Fibroblast of pulmonary artery (primary cell): Measurements from ENCODE around the gene MYL7.

Experiments used
- DNase-seq: peaks from one replicate; pipeline ENCODE4 v3.0.0-alpha.2; 2010; ENCODE audit warnings: low read depth
- H3K4me3 ChIP-seq: replicated peaks from 2 replicates; pipeline ENCODE4 v1.5.1; 2011; ENCODE audit warnings: low read depth, mild to moderate bottlenecking, control low read depth, low read length, moderate library complexity
- TF ChIP-seq, protein P1 (sequence below): IDR thresholded peaks from 2 replicates; pipeline ENCODE4 v1.5.1; 2011; ENCODE audit warnings: mild to moderate bottlenecking, control low read depth, low read length, inconsistent platforms; ENCODE audit errors: missing control alignments

The MYL7 gene

DNA sequence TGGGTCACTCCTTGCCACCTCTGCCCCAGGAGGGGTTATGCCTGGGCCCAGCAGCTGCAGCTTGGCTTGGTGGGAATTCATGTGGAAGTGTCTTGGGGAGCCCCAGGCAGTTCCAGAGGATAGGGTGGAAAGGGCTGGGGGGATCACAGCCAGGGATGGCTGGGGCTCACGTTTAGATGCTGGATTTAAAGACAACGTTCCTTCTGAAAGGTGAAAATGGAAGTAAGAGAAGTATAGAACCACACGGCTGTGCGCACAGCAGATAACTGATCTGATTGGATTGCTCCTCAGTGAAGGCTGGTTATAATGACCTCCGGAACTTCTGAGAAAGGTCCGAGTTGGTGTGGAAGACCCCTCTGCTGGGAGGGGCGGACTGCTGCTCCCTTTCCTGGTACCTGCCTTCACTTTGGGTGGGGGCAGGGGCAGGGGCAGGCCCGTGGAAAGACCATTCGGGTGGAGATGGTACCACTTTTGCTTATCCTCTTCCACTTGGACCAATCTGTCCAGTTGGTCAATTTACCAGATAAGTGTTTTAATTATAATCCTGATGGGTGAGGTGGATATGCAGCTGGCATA is 7.9 kb upstream of the MYL7 start:
- no peak overlapping the region for H3K4me3 ChIP-seq
- TF ChIP-seq, protein P1, sequence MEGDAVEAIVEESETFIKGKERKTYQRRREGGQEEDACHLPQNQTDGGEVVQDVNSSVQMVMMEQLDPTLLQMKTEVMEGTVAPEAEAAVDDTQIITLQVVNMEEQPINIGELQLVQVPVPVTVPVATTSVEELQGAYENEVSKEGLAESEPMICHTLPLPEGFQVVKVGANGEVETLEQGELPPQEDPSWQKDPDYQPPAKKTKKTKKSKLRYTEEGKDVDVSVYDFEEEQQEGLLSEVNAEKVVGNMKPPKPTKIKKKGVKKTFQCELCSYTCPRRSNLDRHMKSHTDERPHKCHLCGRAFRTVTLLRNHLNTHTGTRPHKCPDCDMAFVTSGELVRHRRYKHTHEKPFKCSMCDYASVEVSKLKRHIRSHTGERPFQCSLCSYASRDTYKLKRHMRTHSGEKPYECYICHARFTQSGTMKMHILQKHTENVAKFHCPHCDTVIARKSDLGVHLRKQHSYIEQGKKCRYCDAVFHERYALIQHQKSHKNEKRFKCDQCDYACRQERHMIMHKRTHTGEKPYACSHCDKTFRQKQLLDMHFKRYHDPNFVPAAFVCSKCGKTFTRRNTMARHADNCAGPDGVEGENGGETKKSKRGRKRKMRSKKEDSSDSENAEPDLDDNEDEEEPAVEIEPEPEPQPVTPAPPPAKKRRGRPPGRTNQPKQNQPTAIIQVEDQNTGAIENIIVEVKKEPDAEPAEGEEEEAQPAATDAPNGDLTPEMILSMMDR = no peak
- no peak for DNase-seq

DNA sequence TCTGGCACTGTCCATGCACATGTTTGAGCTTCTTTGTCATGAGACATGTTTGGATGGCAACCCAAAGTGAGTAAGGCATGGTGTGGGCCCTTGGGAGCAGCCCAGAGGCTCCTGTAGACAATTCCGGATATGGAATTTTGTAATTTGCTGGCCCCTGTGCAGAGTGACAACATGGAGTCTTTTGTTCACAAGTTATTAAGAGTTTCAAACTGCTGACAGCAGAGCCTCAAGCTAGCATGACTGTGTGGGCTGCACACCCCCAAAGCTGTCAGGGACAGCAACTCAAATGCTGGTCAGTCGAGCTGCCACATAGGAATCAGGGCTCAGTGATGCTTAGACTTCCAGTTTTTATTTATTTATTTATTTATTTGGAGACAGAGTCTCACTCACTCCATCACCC is 7.0 kb upstream of the MYL7 start:
- TF ChIP-seq, protein P1 = no peak
- H3K4me3 ChIP-seq = no peak overlapping the region
- DNase-seq = no peak

DNA sequence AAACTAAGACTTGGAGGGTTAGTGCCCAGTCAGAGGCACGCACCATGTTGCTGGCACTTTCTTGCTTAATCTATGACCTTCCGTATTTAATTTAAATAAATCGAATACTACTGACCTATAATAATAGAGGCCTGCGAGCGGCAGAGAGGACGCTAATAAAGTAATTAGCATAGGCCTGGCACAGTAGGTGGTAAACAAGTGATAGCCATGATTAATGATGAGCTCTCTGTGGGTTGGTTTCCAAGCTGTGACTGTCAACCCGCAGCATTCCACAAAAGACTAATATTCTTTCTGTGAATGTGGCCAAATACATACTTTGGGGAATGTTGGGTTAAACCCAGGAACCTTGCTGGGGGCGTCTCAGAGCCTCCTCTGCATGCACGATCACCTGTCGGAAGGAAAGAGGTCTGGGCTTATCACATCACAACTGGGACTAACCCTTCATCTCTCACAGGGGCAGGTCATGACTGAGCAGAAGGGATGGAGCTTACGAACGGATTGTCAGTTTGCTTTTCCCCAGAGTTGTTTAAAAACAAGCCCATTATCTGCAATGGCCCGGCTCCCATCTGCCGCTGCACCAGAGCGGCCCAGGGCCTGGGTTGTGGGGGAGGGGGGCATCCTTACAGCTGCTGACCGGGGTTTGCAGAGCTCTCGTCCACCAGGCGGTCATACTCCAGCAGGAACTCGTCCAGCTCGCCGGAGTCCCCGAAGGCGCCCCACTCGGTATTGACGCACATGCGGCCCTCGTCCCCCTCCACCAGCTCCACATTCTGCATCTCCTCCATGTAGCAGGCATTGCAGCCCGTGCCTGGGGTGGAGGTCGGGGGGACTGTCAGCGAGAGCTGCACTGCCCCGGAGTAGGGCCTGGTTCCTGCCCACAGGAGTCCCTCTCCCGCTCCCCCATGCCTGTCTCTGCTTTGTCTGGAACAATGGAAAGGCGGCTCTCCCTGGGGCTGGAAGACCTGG is 6.2 kb upstream of the MYL7 start:
- no peak overlapping the region for H3K4me3 ChIP-seq
- DNase-seq = no peak
- TF ChIP-seq, protein P1 = no peak

DNA sequence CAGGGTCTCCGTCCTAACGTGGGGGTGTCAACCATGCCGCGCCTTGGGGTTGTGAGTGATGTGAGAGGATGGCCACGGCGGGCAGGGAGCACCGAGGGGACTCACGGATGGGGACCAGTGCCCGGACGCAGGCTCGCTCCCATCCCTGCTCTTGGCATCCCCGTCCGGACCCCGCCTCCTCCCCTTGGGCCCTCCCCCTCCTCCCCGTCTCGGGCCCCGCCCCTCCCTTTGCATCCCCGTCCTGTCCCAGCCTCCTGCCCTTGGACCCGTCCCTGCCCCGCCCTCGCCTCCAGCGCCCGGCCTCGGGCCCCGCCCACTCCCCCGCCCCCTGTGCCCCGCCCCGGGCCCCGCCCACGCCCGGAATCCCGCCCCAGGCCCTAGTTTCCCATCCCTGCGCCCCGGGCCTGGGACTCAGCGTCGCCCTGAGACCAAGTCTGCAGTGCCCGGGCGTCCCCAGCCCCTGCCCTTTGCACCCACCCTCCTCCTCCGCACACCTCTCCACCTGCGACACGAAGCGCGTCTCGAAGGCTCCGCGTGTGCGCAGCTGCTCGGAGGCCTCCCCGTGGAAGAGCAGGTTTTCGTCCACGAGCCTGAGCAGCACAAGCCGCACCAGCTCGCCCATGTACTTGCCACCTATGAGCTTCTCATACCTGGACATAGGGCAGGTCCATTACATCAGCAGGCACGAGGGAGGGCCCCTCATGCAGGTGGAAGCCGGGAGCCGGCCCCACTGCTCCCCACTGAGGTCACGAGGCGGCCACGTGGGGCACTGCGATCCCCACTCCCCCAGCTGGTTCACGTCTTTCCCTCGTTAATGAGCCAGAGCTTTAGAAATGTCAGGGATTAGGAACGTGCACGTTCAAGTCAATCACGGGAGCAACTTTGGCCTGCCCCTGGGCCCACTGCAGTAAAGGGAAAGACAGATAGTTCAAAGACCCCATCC is 5.1 kb upstream of the MYL7 start:
- TF ChIP-seq, protein P1 = no peak
- DNase-seq = peak; percentile 59
- H3K4me3 ChIP-seq = peak overlapping the region; percentile 42

DNA sequence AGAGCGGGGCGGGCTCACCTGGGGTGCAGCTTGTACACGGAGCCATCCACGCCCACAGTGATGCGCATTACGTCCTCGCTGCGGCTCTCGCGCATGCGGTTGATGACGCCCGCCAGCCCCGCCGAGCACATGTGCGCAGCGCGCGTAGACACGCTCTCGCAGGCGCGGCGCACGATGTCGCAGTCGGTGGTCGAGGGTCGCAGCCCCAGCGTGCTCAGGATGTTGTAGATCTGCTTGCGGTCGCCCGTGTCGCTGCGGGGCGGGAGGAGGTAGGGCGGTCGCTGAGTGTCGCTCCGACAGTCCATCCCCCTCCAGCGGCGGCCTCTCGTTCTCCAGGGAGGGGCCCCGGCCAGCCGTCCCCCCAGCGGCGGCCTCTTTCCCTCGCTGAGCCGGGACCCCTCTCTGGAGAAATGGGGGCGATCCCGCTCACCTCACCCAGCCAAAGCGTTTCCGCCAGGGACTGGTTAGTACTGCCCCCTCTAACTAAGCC is 4.4 kb upstream of the MYL7 start:
- TF ChIP-seq, protein P1 = no peak
- no peak for DNase-seq
- peak overlapping the region; percentile 42 for H3K4me3 ChIP-seq

DNA sequence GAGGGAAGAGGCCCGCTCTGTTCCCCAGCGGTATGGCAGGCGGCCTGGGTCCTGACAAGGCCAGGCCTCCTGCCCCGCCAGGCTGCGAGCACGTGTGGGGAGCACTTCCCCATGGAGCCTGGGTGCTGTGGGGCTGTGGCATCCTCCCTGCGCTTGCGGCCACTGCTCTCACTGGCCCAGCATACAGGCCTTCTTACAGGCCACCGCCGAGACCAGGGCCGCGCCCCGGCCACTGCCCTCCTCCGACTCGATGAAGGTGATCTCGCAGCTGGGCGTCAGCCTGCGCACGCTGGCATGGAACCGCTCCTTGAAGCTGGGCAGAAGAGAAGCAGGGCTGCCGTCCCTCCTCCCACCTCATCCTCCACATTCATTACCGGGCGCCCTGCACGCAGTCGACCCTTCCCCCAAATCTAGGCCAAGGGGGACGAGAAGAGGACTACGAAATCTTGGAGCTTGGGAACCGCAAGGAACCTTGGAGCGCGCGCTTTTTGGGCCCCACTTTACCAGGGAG is 3.9 kb upstream of the MYL7 start:
- H3K4me3 ChIP-seq = no peak overlapping the region
- TF ChIP-seq, protein P1 = no peak
- no peak for DNase-seq
